HG03066 (cell line): ENCODE data around the gene GDPD4.

ENCODE experiments used
- ATAC-seq: cut with Tn5 transposase; IDR thresholded peaks from one replicate; pipeline ENCODE4 v1.9.1; 2021; ENCODE audit warnings: low read depth; ENCODE audit not compliant: unreplicated experiment

Gene GDPD4

DNA sequence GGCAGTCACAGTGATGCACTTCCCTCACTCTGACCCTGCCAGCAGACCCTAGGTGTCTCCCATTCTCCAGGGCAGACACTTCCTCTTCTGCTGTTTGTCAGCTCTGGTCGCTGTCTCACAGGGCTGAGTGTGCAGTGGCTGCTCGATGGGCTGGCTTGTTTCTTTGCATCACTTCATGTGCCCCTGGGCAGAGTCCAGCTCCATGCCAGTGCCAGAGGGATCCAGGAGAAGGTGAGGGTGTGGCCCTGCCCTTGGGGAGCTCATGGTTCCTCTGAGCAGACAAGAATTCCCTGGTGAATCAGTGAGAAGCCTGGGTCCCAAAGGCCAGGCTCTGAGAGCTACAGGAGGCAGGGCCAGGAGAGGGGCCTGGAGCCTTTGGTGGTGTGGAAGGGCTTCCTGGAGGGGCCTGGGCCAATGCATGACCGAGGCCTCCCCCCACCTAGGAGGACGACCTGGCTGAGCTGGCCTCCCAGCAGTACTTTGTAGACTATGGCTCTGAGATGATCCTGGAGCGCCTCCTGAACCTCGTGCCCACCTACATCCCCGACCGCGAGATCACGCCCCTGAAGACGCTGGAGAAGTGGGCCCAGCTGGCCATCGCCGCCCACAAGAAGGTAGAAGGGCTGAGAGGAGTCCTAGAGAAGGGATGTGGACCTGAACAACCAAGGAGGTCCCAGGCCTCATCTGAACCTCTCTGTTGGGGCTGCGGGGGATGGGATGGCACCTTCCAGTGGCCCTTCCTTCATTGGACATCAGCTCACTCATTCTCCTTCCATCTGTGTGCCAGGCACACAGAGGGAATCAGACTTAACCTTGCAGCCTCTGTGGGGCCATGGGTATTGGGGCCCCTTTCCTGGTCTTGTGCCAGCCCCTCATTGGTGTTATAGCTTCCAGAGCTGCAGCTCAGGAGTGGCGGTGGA lies 107.3 kb downstream of the GDPD4 start:
- ATAC-seq, result no peak

DNA sequence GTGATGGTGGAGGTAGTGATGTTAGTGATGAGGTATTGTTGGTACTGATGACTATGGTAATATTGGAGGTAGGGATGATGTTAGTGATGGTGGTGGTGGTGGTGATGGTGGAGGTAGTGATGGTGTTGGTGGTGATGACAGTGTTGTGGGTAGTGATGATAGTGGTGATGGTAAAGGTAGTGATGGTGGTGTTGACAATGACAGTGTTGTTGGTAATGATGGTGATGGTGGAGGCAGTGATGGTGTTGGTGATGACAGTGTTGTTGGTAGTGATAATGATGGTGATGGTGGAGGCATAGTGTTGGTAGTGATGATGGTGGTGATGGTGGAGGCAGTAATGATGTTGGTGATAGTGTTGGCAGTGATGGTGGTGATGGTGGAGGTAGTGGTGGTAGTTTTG lies 108.3 kb downstream of the GDPD4 start:
- ATAC-seq, result no peak

- ATAC-seq, result no peak
These were observed 109.5 kb downstream of the GDPD4 start for GRCh38 chr11:77191823-77192495.

DNA sequence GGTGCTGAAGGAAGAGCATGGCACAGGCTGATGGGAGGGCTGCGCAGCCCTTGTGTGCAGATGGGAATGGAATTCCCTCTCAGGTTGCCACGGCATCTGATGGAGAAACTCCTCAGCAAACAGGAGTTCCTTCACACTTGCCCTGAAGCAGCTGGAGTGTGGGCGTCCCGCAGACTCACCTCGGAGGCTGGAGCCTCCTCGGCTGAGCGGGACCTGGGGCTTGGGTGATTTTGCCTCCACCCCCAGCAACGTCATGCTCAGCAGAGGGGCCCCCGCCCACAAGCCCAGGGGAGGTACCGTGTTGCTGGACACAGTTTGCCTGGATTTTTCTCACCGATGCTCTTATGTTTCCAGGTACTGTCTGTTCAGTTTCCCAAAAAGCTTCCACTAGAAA lies 110.1 kb downstream of the GDPD4 start:
- ATAC-seq, result no peak

DNA sequence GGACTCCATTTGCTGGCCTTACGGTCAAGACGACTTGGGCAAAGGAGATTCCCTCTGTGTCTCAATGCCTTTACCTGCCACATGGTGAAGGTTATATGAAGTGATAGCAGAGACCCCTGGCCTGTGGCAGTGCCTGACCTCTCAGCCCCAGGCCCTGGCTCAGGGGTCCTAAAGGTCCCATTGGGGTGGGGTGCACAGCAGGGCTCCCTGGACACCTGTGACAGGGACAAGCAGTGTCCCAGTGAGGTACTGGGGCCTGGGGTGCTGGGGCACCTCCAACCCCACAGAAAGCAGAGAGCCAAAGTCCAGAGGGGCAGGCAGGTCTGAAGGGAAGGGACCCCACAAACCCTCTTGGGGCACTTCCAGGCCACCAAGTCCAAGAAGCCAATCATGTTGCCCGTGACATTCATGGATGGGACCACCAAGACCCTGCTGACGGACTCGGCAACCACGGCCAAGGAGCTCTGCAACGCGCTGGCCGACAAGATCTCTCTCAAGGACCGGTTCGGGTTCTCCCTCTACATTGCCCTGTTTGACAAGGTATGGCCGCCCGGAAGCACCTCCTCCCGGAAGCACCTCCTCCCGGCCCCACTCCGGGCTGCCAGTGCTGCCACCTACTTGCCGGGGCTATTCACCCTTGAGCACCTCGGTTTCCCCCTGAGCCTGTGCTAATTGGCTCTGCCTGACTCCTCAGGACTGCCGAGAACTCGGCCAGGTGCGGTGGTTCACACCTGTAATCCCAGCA lies 111.0 kb downstream of the GDPD4 start:
- no peak for ATAC-seq

GRCh38 chr11:77189588-77190210 lies 111.8 kb downstream of the GDPD4 start:
- no peak for ATAC-seq

DNA sequence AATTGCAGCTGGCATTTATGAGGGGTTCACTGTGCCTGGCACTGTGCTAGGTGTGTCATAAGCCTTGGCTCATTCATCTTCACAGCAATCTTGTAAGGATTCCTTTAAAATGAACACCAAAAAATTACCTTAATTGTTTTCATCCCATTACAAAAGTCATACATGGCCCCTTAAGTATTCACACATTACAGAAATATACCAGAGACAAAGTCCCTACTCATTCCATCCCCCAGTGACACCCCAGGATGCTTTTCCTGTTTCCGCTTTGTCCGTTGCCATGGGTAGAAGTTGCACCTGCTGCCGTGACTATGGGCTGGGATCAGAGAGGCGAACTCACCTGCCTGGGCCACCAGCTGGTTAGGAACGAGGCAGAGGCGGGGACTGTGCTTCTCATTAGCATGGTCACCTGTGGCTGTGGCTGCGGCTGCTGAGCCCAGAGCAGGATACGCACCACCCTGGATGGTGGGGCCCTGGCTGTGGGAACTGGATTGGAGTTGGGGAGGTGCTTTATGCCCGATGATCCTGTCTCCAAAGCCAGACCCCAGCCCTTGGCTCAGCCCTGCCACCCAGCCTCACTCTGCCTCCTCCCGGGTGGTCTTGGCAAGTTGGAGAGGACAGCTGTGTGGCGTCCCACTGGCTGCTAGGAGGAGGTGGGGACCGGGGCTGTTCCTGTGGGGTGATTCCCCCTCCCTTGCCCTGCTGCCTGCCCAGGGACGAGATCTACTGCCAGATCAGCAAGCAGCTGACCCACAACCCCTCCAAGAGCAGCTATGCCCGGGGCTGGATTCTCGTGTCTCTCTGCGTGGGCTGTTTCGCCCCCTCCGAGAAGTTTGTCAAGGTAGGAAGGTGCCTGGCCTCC lies 112.6 kb downstream of the GDPD4 start:
- no peak for ATAC-seq

DNA sequence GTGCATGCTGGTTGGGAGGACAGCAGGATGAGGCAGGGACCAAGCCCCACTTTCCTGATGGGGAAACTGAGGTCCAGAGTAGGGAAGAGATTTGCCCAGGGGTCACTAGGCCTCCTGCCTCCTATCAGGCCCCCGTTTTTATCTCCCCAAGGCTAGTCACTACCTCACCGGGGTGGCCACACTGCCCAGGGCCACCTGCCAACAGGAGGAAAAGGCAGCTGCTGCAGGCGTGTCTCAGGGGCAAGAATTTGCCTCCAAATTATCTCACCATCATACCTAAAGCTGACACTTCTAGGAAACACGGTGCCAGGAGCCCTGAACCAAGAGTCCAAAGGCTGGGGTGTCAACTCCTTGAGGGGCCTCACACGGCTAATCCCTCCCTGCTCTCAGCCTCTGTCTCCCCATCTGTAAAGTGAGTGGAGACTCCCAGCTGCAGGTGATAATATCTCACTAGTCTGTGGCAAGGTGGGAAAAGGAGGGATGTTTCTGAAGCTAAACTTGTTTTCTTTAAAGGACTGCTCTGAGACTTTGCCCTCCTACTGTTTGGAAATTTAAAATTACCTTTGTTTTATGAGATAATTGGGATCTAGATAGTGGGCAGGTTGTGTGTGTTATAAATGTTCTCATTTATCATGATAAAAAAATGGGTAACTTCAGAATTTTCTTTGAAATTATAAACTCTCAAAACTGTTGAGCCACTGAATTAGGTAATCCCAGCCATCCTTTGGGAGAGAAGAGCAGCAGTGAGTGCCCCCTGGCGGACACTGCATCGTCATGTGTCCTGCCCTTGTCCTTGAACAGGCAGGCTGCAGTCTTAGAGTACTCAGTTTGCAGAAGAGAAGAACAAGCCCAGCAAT lies 113.5 kb downstream of the GDPD4 start:
- no peak for ATAC-seq

- no peak for ATAC-seq
These were observed 114.3 kb downstream of the GDPD4 start for GRCh38 chr11:77187111-77187750.

DNA sequence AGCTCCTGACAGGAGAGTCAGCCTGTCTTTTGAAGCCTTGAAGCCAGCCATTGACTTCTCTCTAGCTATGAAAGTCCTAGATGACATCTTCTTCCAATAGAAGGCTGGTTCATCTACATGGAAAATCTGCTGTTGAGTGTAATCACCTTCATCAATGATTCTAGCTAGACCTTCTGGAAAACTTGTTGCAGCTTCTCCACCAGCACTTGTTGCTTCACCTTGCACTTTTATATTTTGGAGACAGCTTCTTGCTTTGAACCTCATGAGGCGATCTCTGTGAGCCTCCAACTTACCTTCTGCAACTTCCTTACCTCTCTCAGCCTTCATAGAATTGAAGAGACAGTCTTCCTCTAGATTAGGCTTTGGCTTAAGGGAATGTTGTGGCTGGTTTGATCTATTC lies 115.2 kb downstream of the GDPD4 start:
- ATAC-seq, result no peak

DNA sequence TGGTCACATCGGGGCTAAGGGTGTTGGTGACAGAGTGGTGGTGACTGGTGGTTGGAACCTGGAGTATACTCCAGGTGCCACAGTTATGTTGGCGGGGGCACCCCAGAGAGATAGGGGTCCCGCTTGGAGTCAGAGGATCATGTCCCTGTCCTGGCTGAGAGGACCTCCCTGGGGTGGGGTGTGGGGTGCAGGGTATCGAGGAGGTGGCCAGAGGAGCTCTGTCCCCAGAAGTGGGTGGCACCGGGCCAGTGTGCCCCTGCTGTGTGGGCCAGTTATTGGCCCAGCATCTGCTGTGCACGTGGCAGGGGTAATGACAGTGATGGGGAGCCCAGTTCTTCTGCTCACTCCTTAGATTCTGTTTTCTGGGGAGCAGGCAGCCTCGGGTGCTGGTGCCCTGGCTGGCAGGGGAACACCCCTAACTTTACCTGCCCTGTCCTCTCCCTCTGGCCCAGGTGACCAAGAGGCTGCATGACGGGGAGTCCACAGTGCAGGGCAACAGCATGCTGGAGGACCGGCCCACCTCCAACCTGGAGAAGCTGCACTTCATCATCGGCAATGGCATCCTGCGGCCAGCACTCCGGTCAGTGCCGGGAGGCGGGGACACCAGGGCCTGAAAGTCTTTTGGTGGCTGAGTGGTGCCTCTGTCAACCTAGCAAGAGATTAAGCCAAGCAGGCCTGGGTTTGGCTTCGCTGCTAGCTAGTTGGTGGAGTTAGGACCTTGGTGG lies 117.2 kb downstream of the GDPD4 start:
- ATAC-seq, result no peak

- no peak for ATAC-seq
These were observed 118.0 kb downstream of the GDPD4 start for GRCh38 chr11:77183431-77183984.

- no peak for ATAC-seq
These were observed 118.7 kb downstream of the GDPD4 start for GRCh38 chr11:77182542-77183430.

- ATAC-seq, result no peak
These were observed 119.5 kb downstream of the GDPD4 start for GRCh38 chr11:77181799-77182541.

GRCh38 chr11:77181226-77181625 lies 120.3 kb downstream of the GDPD4 start:
- ATAC-seq, result no peak

GRCh38 chr11:77180346-77180745 lies 121.1 kb downstream of the GDPD4 start:
- ATAC-seq, result no peak
